ENCODE measurements around the gene SH3GL1.

SH3GL1 gene

GRCh38 chr19:4432918-4433506, 32.7 kb upstream of the SH3GL1 start:
- no peak for DNase-seq (ENCODE audit: low read depth in 2 of 2, low spot score in 1 of 2)

GRCh38 chr19:4431808-4432674, 31.7 kb upstream of the SH3GL1 start:
- no peak for DNase-seq (ENCODE audit: low read depth in 2 of 2, low spot score in 1 of 2)

DNA sequence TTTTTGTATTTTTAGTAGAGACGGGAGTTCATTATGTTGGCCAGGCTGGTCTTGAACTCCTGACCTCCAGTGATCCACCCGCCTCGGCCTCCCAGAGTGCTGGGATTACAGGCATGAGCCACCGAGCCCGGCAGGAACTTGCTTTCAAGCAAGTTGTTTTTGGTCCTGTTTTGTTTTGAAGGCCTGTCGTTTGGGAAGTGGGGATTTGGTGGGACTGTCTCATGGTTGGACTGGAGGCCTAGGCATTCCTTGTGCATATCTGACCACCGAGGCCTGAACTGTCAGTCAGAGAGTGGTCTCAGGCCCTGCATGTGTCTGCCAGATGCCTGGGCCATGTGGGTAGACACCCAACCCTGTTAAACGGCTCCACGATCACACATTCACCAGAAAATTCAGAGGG, 30.9 kb upstream of the SH3GL1 start:
- DNase-seq (ENCODE audit: low read depth in 2 of 2, low spot score in 1 of 2) = no peak

DNA sequence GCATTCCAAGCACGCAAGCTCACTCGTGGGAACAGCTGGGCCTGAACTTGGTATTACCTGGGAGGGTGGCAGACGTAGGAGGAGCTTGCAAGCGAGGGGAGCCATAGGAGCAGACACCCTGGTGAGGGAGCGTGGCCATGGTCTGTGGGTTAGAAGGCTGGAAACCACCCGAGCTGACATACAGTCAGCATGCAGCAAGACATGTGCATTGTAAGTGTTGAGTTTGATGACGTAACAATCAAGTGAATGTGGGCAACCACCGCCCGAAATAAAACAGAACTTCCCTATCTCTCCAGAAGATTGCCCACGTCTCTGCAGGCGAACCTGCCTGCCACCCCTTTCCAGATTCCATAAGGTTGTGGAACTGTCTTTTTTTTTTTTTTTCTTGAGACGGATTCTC, 30.4 kb upstream of the SH3GL1 start:
- no peak for DNase-seq (ENCODE audit: low read depth in 2 of 2, low spot score in 1 of 2)

GRCh38 chr19:4429771-4430171, 29.4 kb upstream of the SH3GL1 start:
- DNase-seq (ENCODE audit: low read depth in 2 of 2, low spot score in 1 of 2) = no peak

GRCh38 chr19:4429256-4429655, 28.9 kb upstream of the SH3GL1 start:
- no peak for DNase-seq (ENCODE audit: low read depth in 2 of 2, low spot score in 1 of 2)

GRCh38 chr19:4428326-4428975, 28.1 kb upstream of the SH3GL1 start:
- DNase-seq (ENCODE audit: low read depth in 2 of 2, low spot score in 1 of 2) = no peak

DNA sequence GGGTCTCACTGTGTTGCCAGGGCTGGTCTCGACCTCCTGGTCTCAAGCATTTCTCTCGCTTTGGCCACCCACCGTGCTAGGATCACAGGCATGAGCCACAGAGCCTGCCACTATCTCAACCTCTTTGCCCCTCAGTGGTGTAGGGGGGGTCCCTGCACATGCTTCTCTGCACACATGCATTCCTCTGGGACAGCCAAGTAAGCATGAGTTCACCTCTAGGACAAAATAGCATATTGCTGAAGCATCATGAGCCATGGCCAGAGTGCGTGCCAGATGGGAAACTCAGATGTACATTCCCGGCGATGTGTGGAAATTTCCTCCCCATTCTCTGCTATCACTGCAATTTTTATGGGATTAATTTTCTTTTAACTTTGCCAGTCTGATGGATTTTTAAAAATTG, 25.2 kb upstream of the SH3GL1 start:
- DNase-seq (ENCODE audit: low read depth in 2 of 2, low spot score in 1 of 2) = no peak

- DNase-seq (ENCODE audit: low read depth in 2 of 2, low spot score in 1 of 2) = no peak
Observed at GRCh38 chr19:4423416-4424126, 23.2 kb upstream of the SH3GL1 start.

GRCh38 chr19:4416268-4416667, 15.9 kb upstream of the SH3GL1 start:
- no peak for DNase-seq (ENCODE audit: low read depth in 2 of 2, low spot score in 1 of 2)

DNA sequence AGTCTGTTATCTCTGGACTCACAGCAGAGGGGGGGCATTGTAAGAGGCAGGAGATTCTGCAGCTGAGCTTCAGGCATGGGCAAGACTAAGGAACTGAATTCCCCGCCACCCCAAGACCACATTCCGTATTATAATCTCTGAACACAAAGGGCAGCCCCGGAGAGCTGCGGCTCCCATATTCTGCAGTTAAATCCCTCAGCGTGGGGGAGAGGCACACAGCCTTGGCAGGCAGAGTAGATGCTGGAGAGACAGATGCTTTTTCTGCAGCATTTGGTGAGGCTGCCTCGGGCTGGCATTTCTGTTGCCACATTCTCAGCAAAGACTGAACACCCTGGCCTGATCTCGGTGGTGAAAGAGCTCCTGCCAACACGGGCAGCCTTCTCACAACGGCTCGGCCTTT, 15.0 kb upstream of the SH3GL1 start:
- DNase-seq (ENCODE audit: low read depth in 2 of 2, low spot score in 1 of 2) = no peak

- DNase-seq (ENCODE audit: low read depth in 2 of 2, low spot score in 1 of 2) = no peak
Observed at GRCh38 chr19:4414800-4415321, 14.5 kb upstream of the SH3GL1 start.

- no peak for DNase-seq (ENCODE audit: low read depth in 2 of 2, low spot score in 1 of 2)
Observed at GRCh38 chr19:4414144-4414799, 13.9 kb upstream of the SH3GL1 start.

DNA sequence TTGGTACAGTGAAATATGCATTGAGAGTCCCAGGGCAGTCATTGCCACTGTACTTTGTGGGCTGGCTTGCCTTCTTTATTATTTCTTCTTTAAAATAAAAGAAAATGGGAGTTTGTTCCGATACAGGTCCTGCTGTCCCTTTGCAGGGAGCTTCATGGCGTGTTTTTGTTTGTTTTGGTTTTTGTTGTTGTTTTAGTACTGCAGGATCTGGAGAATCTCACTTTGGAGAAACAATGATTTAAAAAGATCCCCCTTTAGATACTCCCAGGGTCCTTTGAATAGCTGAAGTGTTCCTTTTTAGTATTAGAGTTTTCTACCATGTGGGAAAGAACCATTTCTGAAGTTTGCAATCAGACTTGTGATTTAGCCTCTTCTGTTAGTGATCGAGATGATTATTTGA, 13.2 kb upstream of the SH3GL1 start:
- DNase-seq (ENCODE audit: low read depth in 2 of 2, low spot score in 1 of 2) = no peak

DNA sequence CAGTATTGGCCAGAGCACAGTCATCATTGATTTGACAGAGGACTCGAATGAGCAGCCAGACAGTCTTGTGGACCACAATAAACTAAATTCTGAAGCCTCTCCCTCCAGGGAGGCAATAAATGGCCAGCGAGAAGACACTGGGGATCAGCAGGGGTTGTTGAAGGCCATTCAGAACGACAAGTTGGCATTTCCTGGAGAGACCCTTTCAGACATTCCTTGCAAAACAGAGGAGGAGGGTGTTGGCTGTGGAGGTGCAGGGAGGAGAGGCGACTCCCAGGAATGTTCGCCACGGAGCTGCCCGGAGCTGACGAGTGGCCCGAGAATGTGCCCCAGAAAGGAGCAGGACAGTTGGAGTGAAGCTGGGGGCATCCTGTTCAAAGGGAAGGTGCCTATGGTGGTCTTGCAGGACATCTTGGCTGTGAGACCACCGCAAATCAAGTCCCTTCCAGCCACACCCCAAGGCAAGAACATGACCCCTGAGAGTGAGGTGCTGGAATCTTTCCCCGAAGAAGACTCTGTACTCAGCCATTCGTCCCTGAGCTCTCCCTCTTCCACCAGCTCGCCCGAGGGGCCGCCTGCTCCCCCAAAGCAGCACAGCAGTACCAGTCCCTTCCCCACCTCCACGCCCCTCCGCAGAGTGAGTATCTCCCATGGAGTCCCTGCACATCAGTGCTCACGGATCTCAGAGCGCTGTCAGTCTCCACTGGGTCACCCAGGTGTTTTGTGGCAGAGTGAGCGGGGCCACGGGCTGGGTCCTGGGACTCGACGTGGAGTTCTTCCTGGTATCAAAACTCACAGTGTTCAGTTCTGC, 9.0 kb upstream of the SH3GL1 start:
- DNase-seq (ENCODE audit: low read depth in 2 of 2, low spot score in 1 of 2) = no peak

- DNase-seq (ENCODE audit: low read depth in 2 of 2, low spot score in 1 of 2) = no peak
Observed at GRCh38 chr19:4406626-4407025, 6.3 kb upstream of the SH3GL1 start.

DNA sequence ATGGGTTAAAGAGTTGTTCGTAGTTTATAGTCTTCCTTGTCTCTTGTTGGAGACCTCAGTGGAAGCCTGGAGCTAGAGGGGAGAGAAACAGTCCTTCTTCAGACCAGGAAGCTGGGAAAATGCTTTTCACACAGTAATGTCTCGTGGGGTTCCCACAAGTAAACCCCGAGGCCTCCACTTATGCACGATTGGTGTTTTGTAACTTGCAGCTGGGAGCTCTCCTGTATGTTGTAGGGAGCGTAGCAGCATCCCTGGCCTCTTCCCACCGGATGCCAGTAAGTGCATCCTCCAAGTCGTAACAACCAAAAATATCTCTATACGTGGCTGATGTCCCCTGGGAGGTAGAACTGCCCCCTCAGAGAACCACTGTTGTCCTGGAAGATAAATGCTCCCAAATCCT, 5.6 kb upstream of the SH3GL1 start:
- DNase-seq (ENCODE audit: low read depth in 2 of 2, low spot score in 1 of 2) = no peak

GRCh38 chr19:4403005-4403761, 2.8 kb upstream of the SH3GL1 start:
- no peak for DNase-seq (ENCODE audit: low read depth in 2 of 2, low spot score in 1 of 2)

Data from stimulated activated CD8-positive, alpha-beta memory T cell treated with anti-CD3 and anti-CD28 coated beads, Interleukin-4, amount 100 ng/mL, for 1 hour (primary cell).